Stimulated activated CD4-positive, alpha-beta T cell treated with anti-CD3 and anti-CD28 coated beads, Interleukin-12 subunit alpha, Interleukin-12 subunit beta, amount 100 ng/mL, for 24 hours (primary cell): ENCODE data around the gene IGFL4.

Source experiments
- DNase-seq, 2 experiments: peaks; one replicate each; pipeline ENCODE4 v3.0.0-alpha.2; 2020; ENCODE audit warnings: low read depth in 2 of 2

The IGFL4 gene

GRCh38 chr19:46063201-46063600 is 22.4 kb upstream of the IGFL4 start:
- DNase-seq = no peak

- no peak for DNase-seq
Observed at GRCh38 chr19:46060012-46060411, 19.2 kb upstream of the IGFL4 start.

- DNase-seq = no peak
Observed at GRCh38 chr19:46058778-46059177, 18.0 kb upstream of the IGFL4 start.

- DNase-seq = no peak
Observed at GRCh38 chr19:46056536-46056935, 15.7 kb upstream of the IGFL4 start.

GRCh38 chr19:46052896-46053295 is 12.1 kb upstream of the IGFL4 start:
- DNase-seq = no peak

GRCh38 chr19:46049597-46049996 is 8.8 kb upstream of the IGFL4 start:
- DNase-seq = no peak

- no peak for DNase-seq
Observed at GRCh38 chr19:46043519-46043918, 2.7 kb upstream of the IGFL4 start.

- DNase-seq = no peak
Observed at GRCh38 chr19:46042252-46042883, 1.6 kb upstream of the IGFL4 start.

GRCh38 chr19:46040125-46040524 is 677 bp downstream of the IGFL4 start:
- no peak for DNase-seq

- no peak for DNase-seq
Observed at GRCh38 chr19:46036744-46037128, 4.1 kb downstream of the IGFL4 start.

GRCh38 chr19:46035986-46036743 is 4.6 kb downstream of the IGFL4 start:
- no peak for DNase-seq

GRCh38 chr19:46035546-46035945 is 5.3 kb downstream of the IGFL4 start:
- no peak for DNase-seq

- DNase-seq = no peak
Observed at GRCh38 chr19:46033401-46033800, 7.4 kb downstream of the IGFL4 start.

- no peak for DNase-seq
Observed at GRCh38 chr19:46032597-46033025, 8.2 kb downstream of the IGFL4 start.

- DNase-seq = no peak
Observed at GRCh38 chr19:46031781-46032596, 8.8 kb downstream of the IGFL4 start.

GRCh38 chr19:46030812-46031550 is 9.8 kb downstream of the IGFL4 start:
- DNase-seq = no peak

GRCh38 chr19:46025835-46026234 is 15.0 kb downstream of the IGFL4 start:
- no peak for DNase-seq

GRCh38 chr19:46023311-46023779 is 17.5 kb downstream of the IGFL4 start:
- DNase-seq = no peak

GRCh38 chr19:46022431-46023310 is 18.1 kb downstream of the IGFL4 start, which contains the start of gene PGLYRP1:
TSS of gene PGLYRP1 (minus strand) at chr19:46023053. CDS start at chr19:46023021, 32 bp downstream.
- DNase-seq = no peak

- DNase-seq = no peak
Observed at GRCh38 chr19:46022061-46022430, 18.8 kb downstream of the IGFL4 start.
